Fibroblast of peridontal ligament (primary cell): ENCODE results near the gene PCNX4.

ENCODE experiments used
- DNase-seq: peaks from one replicate; pipeline ENCODE4 v3.0.0-alpha.2; 2010; ENCODE audit errors: extremely low read depth

PCNX4 gene

GRCh38 chr14:60174352-60175254, 82.9 kb downstream of the PCNX4 start:
- no peak for DNase-seq

GRCh38 chr14:60175255-60175902, 83.7 kb downstream of the PCNX4 start:
- no peak for DNase-seq

GRCh38 chr14:60178164-60178563, 86.4 kb downstream of the PCNX4 start:
- no peak for DNase-seq

GRCh38 chr14:60178820-60179219, 87.1 kb downstream of the PCNX4 start:
- no peak for DNase-seq

- DNase-seq: no peak
Observed at GRCh38 chr14:60179431-60179869, 87.7 kb downstream of the PCNX4 start.

- no peak for DNase-seq
Observed at GRCh38 chr14:60183138-60183537, 91.4 kb downstream of the PCNX4 start.

GRCh38 chr14:60183741-60184140, 92.0 kb downstream of the PCNX4 start:
- peak; percentile 64 for DNase-seq

GRCh38 chr14:60184146-60184904, 92.6 kb downstream of the PCNX4 start:
- DNase-seq: peak; percentile 92

GRCh38 chr14:60184905-60185555, 93.3 kb downstream of the PCNX4 start:
- no peak for DNase-seq

- DNase-seq: peak; percentile 29
Observed at GRCh38 chr14:60188115-60188514, 96.4 kb downstream of the PCNX4 start.

GRCh38 chr14:60188696-60189095, 97.0 kb downstream of the PCNX4 start:
- no peak for DNase-seq

GRCh38 chr14:60189923-60190840, 98.5 kb downstream of the PCNX4 start:
- DNase-seq: peak; percentile 52

- no peak for DNase-seq
Observed at GRCh38 chr14:60195179-60195810, 103.6 kb downstream of the PCNX4 start.

GRCh38 chr14:60196291-60196690, 104.6 kb downstream of the PCNX4 start:
- no peak for DNase-seq

- DNase-seq: no peak
Observed at GRCh38 chr14:60197629-60198303, 106.0 kb downstream of the PCNX4 start.

- DNase-seq: no peak
Observed at GRCh38 chr14:60199321-60199720, 107.6 kb downstream of the PCNX4 start.

GRCh38 chr14:60204104-60204842, 112.5 kb downstream of the PCNX4 start:
- no peak for DNase-seq

- DNase-seq: no peak
Observed at GRCh38 chr14:60204843-60205774, 113.4 kb downstream of the PCNX4 start.
